Lower lobe of right lung (tissue), 2 donors: ENCODE measurements around the gene NHSL1. TPM values are rescaled to one million over a fixed set of nuclear protein-coding genes. Genes with fewer than 3 reads are reported as not detected.

Experiments used
- ATAC-seq, 2 donors: fragments of 200-7000 bp; cut with Tn5 transposase; one replicate each; pipeline ENCODE4 v1.9.1; 2020 to 2022; ENCODE audit warnings: mild to moderate bottlenecking in 2 of 2, moderate library complexity in 2 of 2
- DNase-seq: peaks from one replicate; pipeline ENCODE4 v3.0.0-alpha.2; 2020
- H3K27ac ChIP-seq: fragments of 200-600 bp; one replicate; pipeline ENCODE4 v1.8.0; 2022
- H3K27me3 ChIP-seq: fragments of 200-600 bp; one replicate; pipeline ENCODE4 v1.8.0; 2022; ENCODE audit warnings: low read depth
- H3K36me3 ChIP-seq: fragments of 200-600 bp; one replicate; pipeline ENCODE4 v1.8.0; 2022; ENCODE audit warnings: mild to moderate bottlenecking
- H3K4me1 ChIP-seq: fragments of 200-600 bp; one replicate; pipeline ENCODE4 v1.8.0; 2022
- H3K4me3 ChIP-seq: fragments of 200-600 bp; one replicate; pipeline ENCODE4 v1.8.0; 2022; ENCODE audit warnings: mild to moderate bottlenecking
- H3K9me3 ChIP-seq: fragments of 200-600 bp; one replicate; pipeline ENCODE4 v1.8.0; 2022
- intact Hi-C: fragments of 100-400 bp; cut with DNase I; formaldehyde crosslinking; loops from one replicate; pipeline ENCODE4 v1.11.0; 2022
- total RNA-seq: library from RNA; stranded (reverse); fragmentation: NEBNext Ultra II Directional; extraction: Animal tissue kit (Norgen Biotek cat#: 25700); gene quantifications from one replicate; pipeline ENCODE4 v1.2.1, GENCODE V29; 2021
- TF ChIP-seq, protein P1 (sequence below): fragments of 200-600 bp; IDR thresholded peaks from one replicate; pipeline ENCODE4 v1.8.0; 2022; ENCODE audit warnings: antibody characterized with exemption, mild to moderate bottlenecking
- donor health status: DM: no; HTN: yes; CAD: no; lungs with severe emphysema.

NHSL1 gene
- total RNA-seq, 1 donor from 2014 or later: 63.7 TPM

DNA sequence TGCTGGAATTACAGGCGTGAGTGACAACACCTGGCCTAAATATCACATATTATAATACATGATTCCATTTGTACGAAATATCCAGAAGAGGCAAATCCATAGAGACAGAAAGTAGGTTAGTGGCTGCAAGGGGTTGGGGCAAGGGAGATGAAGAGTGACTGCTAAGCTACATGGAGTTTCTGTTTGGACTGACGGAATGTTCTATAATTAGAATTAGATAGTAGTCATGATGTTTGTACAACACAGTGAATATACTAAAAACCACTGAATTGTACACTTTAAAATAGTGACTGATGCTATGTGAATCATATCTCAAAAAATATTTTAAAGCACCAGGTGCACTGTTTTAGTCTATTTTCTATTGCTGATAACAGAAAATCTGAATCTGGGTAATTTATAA lies 99.0 kb downstream of the NHSL1 start:
- intact Hi-C loops: no loop called here
- DNase-seq: no peak
- Histone ChIP-seq H3K9me3 (no peaks in the 10 kb centered on the region), H3K27me3 (no peaks in the 10 kb centered on the region), H3K4me1 (peaks cover 16% of the 10 kb centered on the region), H3K36me3 (peaks cover 2% of the 10 kb centered on the region), H3K4me3 (no peak overlapping the region), H3K27ac (no peak overlapping the region)
- TF ChIP-seq, protein P1, sequence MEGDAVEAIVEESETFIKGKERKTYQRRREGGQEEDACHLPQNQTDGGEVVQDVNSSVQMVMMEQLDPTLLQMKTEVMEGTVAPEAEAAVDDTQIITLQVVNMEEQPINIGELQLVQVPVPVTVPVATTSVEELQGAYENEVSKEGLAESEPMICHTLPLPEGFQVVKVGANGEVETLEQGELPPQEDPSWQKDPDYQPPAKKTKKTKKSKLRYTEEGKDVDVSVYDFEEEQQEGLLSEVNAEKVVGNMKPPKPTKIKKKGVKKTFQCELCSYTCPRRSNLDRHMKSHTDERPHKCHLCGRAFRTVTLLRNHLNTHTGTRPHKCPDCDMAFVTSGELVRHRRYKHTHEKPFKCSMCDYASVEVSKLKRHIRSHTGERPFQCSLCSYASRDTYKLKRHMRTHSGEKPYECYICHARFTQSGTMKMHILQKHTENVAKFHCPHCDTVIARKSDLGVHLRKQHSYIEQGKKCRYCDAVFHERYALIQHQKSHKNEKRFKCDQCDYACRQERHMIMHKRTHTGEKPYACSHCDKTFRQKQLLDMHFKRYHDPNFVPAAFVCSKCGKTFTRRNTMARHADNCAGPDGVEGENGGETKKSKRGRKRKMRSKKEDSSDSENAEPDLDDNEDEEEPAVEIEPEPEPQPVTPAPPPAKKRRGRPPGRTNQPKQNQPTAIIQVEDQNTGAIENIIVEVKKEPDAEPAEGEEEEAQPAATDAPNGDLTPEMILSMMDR: no peak
- no peak for ATAC-seq

DNA sequence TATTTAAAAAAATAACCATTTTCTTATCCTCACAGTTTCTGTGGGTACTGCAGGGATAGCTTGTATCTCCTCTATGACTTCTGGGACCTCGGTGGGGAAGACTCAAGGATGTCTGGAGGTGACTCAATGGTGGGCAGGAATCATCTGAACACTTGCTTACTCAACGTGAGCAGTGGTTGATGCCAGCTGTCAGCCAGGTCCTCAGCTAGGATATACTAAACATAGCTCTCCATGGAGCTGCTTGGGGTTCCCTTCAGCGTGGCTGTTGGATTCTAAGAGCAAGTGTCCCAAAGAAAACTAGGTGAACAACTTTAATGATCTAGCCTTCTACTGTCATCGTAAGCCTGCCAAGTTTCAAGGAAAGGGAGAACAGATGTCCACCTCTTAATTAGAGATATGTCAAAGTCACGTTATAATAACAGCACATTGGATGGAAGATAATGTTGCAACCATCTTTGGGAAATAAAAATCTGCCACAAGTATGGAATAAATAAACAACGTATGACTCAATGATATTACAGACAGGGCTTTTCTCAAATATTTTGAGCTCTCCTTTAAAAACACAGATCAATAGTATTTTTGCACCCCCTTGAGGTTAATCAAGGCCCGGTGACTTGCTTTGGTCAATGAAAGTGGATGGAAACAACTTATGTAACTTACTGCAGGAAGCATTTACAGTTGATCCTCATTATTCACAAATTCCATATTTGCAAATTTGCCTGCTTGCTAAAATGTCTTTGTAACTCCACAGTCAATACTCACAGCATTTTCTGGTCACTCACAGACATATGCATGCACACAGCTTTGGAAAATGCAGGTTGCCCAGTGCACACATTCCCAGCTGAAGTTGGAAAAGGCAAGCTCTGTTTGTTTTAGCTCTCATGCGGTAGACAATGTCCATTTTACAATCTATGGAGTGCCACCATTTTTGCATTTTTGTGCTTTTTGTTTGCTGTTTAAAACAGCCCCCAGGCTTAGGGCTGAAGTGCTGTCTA lies 101.9 kb downstream of the NHSL1 start:
- Histone ChIP-seq H3K4me3 (no peak overlapping the region), H3K27ac (no peak overlapping the region), H3K36me3 (no peaks in the 10 kb centered on the region), H3K4me1 (no peaks in the 10 kb centered on the region), H3K27me3 (no peaks in the 10 kb centered on the region), H3K9me3 (no peaks in the 10 kb centered on the region)
- ATAC-seq: no peak
- DNase-seq: no peak
- intact Hi-C loops: no loop called here
- TF ChIP-seq, protein P1: no peak

DNA sequence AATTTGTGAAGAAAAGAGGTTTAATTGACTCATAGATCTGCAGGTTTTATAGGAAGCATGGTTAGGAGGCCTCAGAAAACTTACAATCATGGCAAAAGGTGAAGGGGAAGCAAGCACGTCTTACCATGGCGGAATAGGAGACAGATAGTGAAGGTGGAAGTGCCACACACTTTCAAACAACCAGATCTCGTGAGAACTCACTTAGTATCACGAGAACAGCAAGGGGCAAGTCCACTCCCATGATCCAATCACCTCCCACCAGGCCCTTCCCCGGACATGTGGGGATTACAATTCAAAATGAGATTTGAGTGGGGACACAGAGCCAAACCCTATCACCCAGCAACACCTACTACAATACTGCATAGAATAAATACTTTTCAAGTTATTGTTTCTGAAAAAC lies 102.6 kb downstream of the NHSL1 start:
- TF ChIP-seq, protein P1: no peak
- Histone ChIP-seq H3K4me3 (no peak overlapping the region), H3K9me3 (no peaks in the 10 kb centered on the region), H3K4me1 (no peaks in the 10 kb centered on the region), H3K36me3 (no peaks in the 10 kb centered on the region), H3K27ac (no peak overlapping the region), H3K27me3 (no peaks in the 10 kb centered on the region)
- no peak for ATAC-seq
- DNase-seq: no peak
- intact Hi-C loops: no loop called here

DNA sequence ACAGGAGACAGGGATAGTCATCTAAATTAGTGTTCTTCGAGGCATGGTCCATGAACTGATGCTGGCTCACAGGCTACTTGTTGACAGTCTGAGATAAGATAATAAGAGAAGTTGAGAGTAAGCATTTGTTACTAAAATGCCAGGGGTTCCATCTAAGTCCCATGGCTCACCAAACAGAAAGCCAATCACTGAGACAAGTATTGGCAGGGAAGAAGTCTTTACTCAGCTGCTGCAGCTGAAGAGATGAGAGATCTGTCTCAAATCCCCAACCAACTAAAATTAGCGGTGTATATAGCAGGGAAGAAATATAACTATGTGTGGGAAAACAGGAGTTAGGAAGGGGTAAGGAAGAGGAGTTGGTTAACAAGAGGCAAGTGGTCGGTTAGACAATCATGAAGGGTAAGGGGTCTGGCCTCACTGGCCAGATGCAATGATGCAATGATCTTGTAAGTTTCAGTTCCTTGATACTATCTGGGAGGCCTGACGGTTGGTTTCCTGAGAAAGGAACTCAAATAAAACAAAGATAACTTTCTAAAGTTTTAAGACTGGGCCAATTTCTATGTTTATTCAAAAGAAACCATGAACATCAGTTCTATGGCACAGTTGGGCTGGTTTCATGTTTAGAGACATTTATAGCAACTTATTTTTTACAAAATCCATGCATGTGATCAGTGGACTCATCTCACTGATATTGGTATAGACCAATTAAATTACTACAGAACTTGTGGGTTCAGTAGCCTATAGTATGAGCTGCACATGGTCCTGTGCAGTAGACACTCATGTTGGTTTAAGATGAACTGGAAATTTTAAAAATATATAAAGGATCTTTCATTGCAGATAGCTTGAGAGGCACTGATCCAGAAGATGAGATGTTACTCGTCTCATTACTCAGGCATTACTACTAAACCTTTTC lies 105.2 kb downstream of the NHSL1 start:
- intact Hi-C loops: no loop called here
- Histone ChIP-seq H3K4me1 (no peaks in the 10 kb centered on the region), H3K27ac (no peak overlapping the region), H3K27me3 (no peaks in the 10 kb centered on the region), H3K9me3 (no peaks in the 10 kb centered on the region), H3K36me3 (no peaks in the 10 kb centered on the region), H3K4me3 (no peak overlapping the region)
- TF ChIP-seq, protein P1: no peak
- no peak for DNase-seq
- ATAC-seq: no peak

DNA sequence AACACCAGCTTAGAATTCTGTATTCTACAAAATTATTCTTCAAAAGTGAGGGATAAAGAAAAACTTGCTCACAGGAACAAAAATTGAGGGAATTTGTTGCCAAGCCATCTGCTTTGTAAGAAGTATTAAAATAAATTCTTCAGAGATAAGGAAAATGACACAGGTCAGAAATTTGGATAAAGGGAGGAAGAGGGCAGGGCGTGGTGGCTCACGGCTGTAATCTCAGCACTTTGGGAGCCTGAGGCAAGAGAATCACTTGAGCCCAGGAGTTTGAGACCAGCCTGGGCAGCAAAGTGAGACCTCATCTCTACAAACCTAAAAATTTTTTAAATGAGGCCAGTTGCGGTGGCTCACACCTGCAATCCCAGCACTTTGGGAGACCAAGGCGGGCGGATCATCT lies 109.7 kb downstream of the NHSL1 start:
- H3K9me3 ChIP-seq: no peaks in the 10 kb centered on the region
- H3K27me3 ChIP-seq: no peaks in the 10 kb centered on the region
- DNase-seq (no peak), ATAC-seq (no peak)
- no peaks in the 10 kb centered on the region for H3K36me3 ChIP-seq
- TF ChIP-seq, protein P1: no peak
- H3K4me3 ChIP-seq: no peak overlapping the region
- no peaks in the 10 kb centered on the region for H3K4me1 ChIP-seq
- H3K27ac ChIP-seq: no peak overlapping the region
- intact Hi-C loops: no loop called here
